ENCODE measurements around the gene DENND1B.
"Not testable (repeated sequence)": the region's sequence is repeated elsewhere in the genome, so short reads cannot be mapped to it uniquely, and the experiment has no call there.

DENND1B gene

DNA sequence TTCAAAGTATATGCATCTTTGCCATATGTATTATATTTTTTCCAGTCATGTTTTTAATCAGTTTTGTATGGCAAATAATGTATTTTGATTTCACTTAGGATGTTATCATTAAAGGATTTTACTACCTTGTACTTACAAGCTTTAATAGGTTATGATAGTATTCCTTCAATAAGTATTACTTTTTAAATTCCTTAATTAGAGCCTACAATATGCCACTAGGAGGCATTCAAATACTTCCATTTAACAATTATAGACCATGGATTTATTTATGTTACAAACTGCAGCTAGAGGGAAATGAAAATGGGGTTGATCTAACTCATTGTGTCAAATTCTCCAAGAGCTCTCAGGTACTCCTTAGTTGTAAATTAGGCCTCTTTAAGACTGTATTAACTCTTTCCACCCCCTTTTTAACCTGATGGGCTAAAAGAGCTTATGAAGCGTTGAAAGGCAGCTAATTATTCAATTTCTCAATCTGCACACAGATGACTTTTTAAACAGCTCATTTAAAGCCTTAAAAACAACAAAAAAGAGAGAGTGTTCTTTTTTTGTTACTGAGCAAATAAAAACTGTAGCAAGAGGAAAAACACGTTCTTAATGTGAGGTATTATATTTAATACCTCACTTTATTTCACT is 156.2 kb downstream of the DENND1B start:
- no peak for DNase-seq

DNA sequence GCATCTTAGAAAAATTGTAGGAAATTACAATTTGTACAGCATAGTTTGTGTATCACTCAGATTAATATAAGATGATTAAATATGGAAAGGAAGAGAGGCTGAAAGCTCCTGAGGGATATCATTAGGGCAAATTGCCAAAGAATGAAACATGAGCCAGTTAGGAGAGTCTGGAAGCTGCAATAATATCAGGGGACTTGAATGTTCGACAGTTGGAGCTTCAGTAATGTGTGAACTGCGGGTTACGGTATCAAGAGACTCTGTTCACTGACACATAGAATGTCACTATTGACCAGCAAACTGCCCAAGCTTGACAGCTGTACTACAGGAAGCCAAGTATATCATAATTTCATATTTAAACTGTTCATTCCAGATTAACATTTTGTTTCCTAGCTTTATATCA is 157.2 kb downstream of the DENND1B start:
- DNase-seq, result no peak

DNA sequence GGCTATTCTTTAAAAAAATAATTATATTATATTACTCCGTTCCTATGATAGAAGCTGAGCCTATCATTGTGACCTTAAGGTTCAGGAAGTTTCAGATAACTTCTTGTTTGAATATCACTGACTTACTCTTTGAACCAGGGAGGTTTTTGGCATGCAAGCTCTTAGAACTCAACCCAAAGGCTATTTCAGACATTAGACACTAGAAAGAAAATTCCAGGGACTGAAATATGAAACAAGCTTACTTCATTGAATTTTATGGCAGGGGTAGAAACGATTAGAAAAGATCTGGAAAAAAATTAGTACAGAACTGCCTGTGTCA is 159.6 kb downstream of the DENND1B start:
- DNase-seq, result no peak

DNA sequence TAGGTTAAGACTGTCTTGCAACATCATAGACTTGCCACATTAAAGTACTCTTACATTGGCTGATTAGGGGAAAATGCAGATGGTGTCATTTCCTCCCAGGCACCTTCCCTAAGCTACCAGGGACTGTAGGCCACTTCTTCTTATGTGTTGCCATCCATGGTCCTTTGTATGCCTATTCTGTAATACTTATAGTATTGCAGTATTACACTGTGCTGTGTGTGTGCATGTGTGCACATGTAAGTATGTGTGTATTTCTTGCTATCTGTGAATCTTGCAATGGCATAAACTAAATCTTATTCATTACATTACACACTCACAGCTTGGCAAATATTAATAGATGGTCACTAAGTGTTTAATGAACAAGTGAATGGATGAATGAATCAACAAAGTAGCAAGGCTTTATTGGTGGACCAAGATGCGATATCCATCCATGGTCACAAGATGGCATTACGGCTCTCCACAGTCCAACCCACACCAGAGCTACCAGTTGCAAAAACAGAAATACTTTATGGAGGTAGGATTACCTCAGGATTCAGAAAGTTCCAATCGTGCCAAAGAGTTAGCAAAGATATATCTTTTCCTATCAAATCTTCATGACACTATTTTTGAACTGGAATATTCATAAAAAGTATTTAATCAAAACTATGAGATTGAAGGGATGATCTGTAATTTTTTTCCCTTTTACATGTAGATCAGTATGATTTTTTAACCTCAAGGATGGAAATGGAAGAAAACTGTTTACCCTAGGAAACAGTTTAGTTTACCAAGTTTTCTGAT is 160.2 kb downstream of the DENND1B start:
- peak; percentile 13 to 15 for DNase-seq

DNA sequence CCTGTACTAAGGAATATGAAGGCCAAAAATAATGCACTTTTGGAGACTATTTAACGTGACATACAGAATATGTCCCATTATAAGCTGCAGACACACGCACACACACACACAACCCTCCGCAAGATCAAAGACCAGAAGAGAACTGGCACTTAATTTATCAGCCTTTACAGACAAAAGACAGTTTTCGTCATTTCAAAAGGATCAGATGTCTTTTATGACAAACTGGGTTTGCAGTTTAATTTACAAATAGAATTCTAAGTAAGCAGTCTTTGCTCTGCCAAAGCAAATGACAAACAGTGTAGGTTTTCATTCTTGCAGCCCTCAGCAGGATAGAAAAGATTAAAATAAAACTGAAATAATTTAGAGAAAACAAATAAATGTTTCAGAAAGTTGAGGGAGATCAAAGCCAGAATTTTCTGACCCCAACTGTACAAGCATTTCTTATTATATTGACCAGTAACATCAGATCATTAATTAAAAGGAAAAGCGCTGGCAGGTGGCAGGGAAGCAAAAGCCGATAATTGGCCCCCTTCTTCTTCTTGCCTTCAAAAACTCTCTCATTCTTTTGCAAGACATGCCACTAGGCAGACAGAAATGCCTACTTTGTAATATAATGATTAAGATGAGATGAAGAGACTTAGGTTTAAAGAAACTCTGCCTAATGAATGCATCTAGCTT is 169.0 kb downstream of the DENND1B start:
- no peak for DNase-seq

DNA sequence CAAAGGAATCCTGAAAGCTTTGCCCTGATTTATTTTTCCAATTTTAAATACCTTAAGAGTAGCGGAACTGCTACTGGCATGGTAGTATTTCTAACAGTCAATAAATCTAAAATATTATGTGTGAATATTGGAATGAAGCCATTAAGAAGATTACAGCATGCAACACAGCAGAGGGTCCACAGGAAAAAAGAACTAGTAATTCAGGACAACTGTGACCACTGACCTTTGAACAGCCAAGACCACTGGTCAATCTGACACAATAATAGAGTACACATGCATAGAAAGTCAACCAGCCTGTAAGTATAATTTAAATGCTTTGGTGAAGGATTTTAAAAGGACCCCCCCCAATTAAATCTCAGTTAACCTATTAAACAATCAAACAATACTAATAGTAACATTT is 171.0 kb downstream of the DENND1B start:
- DNase-seq, result no peak

DNA sequence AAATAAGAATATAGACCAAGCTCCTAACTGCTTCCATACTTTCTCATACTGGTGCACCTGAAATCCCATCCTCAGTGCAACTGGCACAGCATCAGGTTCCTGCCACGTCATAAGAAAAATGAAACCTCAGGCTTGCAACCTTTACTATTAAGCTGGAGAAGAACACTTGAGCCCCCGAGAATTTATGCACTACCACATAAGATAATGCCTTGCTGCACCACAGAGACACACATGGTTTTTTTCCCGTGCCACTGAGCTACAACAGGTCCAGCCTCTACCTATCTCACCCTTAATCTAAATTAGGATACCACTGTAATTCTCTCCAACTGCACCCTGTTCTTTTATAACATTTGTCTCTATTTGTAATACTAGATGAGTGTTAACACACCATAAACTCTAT is 174.5 kb downstream of the DENND1B start:
- no peak for DNase-seq

DNA sequence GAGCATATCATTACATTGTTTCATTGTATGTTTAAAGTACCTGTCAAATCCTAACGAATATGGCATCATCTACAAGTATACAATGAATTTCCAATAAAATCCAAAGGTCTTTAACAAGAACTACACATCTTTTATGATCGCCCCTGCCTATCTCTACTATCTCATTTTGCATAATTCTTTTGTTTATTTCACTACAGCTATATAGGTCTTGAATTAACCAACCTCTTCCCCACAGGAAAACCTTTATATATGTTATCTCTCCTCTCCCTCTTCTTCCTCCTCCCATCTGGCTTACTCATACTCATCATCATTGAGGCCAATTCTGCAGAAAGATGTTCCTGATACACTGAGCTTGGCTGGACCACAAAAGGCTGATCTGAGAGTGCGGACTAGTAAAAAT is 175.5 kb downstream of the DENND1B start:
- no peak for DNase-seq

DNA sequence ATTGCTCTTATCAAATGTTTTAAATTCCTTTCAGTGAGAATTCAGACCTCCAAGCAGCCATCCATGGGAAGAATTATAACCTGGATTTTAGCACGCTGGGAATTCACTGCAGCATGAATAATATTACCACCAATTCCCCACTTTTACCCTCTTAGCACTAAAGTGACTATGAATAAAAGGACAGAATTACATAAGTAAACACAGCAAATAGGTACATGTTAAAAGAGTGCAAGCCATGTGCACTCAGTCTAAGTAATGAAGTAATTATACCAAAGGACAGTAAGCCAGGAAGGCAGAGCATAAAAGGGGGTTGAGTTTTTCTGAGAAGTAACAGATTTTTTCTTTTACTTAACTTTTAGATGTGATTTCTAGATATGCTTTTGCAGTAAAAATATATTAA is 176.3 kb downstream of the DENND1B start:
- no peak for DNase-seq

DNA sequence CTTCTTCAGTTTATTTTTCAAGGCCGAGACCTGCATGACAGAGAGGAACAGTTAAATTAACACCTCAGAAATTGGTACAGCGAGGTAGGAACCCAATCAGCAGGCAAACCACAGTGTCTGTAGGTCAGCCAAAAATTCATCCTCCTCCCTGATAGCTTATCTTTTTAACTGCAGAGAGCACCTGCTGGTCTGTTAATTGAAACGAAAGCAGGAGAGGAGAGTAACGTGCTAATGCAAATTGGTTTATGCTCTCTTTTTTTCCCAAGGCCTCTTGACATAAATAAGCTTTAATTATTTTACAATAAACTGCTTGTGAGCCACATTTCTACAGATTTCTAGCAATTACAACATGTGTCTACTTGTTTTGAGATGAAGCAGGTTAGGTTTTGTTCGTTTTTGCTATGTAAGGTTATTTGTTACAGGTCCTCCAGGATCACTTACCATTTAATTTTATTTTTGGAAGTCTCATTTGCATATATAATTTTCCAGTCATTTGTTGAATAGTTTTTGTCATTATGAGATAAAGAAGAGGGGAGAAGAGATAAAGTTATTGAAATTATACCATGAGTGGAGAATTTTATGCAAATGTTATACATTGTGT is 179.9 kb downstream of the DENND1B start:
- no peak for DNase-seq

DNA sequence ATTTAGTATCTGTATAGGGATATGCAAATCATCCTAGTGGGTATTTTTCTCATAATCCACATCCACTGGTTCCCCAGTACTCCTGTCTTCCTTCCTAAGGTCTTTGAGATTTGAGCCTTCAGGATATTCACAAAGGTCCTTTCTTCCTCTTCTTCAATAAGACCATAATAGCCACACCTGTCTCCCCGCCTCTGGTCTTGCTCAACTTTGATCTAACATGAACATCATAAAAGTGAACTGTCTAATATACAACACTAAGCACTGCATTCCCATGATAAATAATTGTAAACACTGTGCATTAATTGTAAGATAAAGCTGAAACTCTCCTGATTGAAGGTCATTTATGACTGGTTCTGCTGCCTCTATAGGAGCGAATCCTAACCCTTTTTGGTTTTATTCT is 184.6 kb downstream of the DENND1B start:
- DNase-seq, result no peak

DNA sequence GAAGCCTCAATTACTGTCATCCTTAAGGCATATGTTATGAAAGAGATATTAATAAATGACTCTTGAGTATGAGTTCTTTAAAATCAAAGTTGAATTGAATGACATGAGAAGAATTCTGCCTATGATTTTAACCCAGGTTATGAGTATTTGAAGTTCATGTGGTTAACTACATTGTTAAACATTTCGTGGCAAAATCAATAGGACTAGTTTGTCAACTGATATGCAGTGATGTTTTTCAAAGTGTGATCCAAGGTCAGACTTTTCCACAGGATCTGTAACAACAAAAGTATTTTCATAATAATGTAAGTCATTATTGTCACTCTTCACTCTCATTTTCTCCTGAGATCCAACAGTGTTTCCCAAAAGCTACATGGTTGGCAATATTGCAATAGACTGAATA is 189.5 kb downstream of the DENND1B start:
- DNase-seq, result no peak

DNA sequence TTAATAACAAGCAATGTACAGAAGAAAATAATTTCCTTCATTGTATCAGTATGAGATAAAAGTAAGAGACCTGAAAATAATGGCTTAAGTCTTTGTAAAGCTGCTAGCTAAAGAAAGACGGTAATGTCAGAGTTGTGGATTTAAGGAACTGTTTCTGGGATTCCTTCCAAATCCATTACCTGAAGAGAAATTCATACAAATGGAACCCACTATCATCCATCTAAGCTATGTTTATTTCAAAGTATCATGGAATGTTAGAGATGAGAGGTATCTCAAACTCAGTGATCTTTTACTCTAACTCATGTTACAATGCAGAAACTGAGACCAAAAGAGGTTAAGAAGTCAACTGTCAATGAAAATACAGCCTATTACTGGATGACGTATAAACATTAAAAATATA is 197.7 kb downstream of the DENND1B start:
- no peak for DNase-seq

DNA sequence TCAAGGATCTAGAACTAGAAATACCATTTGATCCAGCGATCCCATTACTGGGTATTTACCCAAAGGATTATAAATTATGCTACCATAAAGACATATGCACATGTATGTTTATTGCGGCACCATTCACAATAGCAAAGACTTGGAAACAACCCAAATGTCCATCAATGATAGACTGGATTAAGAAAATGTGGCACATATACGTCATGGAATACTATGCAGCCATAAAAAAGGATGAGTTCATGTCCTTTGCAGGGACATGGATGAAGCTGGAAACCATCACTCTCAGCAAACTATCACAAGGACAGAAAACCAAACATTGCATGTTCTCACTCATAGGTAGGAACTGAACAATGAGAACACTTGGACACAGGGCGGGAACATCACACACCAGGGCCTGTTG is 199.7 kb downstream of the DENND1B start:
- DNase-seq, result not testable (repeated sequence)

DNA sequence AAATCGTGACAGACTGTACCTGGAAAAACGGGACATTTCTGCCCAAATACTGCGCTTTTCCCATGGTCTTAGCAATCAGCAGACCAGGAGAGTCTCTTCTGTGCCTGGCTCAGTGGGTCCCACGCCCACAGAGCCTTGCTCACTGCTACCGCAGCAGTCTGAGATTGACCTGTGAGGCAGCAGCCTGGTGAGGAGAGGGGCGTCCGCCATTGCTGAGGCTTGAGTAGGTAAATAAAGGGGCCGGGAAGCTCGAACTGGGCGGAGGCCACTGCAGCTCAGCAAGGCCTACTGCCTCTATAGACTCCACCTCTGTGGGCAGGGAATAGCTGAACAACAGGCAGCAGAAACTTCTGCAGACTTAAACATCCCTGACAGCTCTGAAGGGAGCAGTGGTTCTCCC is 203.1 kb downstream of the DENND1B start:
- no peak for DNase-seq

DNA sequence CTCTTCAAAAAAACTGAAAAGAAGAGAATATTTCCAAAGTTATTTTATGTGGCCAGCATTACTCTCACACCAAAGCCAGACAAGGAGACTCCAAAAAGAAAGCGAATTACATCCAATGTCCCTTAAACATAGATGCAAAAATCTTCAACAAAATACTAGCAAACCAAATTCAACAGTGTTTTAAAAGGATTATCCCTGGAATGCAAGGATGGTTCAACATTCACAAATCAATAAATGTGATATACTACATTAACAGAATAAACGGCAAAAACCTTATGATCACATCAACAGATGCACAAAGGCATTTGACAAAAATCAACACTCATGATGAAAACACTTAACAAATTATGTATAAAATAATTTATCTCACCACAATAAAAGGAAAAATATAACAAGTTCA is 207.8 kb downstream of the DENND1B start:
- no peak for DNase-seq

DNA sequence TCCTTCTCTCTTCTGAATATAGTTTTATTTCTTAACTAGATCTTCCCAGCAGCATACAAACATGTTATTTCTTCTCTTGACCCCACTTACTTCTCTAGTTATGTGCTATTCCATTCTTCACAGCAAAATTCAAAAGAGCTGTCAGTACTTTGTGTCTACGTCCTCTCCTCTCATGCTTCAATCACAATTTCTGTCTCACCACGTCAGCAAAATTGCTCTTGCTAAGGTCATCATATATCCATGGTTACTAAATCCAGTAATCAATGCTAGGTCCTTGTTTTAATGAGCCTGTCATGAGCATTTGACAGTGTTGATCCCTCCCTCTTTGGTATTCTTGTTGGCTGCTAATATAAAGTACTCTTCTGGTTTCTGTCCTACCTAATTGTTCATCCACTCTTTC is 214.2 kb downstream of the DENND1B start:
- no peak for DNase-seq

DNA sequence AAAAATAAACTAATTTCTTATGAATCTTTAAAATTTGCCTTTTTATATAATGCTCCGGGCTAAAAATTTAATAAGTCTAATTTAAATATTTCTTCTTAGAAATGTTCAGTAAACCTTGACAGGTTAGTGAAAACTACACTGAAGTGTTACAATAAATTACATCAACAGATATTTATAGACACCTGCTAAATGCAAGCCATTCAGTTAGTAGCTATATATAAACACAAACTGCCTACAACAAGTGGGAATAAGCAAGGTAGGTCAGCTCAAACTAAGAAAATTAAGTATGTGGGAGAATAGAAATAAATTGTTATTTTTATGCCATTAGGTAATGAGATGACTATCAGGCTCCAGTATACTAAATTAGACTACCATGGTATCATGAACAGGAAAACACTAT is 215.6 kb downstream of the DENND1B start:
- no peak for DNase-seq

DNA sequence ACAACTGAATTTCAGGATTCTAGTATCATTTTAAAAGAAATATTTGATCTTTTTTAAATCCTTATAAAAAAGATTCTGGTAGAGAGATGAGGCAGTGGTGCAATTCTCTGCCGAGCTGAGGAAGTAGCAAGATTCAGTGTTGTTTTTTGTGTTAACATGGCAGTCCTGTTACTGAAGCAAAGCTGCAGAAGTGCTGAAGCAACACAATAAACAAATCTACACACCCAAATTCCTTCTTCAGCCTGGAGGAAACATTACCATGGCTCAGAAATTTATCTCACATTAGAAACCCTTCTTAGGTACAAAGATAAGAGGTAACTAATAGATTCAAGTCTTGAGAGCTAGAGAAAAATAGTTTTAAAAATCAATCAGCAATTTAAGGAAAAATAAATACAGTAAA is 216.0 kb downstream of the DENND1B start:
- no peak for DNase-seq

DNA sequence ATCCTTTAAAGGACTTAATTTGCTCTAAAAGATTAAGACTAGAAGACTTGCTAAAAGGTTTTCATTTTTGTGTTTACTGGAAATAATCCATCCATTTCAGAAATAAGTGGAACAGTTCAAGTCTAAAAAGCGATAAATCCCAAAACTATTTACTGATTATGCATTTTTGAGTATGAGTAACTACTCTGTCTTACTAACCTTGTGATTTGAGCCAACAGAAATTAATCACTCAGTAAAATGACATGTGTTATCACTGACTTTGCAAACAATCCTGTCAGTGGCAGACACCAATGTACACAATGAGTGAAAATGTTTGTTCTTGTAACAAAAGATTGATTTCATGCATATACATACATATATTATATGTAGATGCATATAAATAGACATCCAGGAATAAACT is 218.0 kb downstream of the DENND1B start:
- DNase-seq, result peak; percentile 4 to 6

DNA sequence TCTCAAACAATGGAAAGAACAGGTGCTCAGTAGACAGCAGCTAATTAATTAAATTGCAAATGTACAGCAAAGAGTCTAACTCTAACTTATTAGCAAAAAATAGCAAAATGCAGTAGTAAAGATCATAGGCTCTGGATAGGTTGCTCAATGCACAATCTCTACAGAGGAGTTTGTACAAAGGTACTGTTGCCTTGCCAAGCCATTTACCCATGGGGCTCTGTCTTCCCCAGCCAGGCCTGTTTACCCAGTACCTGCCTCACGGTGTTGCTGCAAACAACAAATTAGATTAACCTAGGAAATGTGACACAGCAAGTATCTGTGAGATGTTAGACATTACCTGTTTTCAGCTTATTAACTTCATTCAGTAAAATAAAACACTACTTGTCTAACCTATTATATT is 222.0 kb downstream of the DENND1B start:
- DNase-seq, result no peak

DNA sequence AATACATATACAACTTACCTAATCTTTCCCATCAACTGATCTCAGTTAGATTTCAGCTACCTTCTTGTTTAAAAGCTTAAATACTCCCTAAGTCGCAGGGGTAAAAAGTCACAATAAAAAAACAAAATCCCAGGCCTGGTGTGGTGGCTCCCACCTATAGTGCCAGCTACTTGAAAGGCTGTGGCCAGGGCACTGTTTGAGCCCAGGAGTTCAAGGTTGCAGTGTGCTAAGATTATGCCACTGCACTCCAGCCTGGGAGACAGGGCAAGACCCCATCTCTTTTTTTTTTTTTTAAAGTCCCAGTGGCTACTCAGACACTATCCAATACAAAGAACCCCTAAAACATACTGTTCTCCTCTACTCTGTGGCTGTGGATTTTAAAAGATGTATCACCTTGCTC is 228.3 kb downstream of the DENND1B start:
- no peak for DNase-seq

DNA sequence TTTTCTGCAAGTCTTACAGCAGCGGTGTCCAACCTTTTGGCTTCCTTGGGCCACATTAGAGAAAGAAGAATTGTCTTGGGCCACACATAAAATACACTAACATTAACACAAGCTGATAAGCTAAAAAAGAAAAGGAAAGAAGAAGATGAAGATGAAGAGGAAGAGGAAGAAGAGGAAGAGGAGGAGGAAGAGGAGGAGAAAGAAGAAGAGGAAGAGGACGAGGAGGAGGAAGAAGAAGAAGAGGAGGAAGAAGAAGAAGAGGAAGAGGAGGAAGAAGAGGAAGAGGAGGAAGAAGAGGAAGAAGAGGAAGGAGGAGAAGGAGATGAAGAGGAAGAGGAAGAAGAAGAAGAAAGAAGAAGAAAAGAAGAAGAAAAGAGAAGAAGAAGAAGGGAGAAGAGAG is 230.7 kb downstream of the DENND1B start:
- DNase-seq, result no peak

DNA sequence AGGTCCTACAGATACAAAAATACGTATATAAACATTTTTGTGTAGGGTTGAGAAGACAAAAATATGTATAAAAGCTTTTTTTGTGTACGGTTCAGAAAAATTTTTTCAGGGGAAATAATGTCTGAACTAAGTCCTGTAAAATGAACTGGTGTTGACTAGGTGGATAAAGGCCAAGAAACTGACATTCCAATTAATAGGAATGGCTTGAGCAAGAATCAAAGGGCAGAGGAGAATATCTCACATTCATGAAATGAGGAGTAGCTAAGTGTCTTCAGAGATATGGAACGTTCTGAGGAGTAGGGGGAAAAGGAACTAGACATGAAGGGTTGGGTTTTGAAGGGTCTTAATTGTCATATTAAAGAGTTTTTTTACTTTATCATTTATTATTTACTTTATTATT is 231.2 kb downstream of the DENND1B start:
- DNase-seq, result no peak
